Fibroblast of villous mesenchyme (primary cell): ENCODE measurements around the gene MYOCD. TPM values are rescaled to one million over a fixed set of nuclear protein-coding genes. Genes with fewer than 3 reads are reported as not detected.

Experiments used
- DNase-seq: peaks from one replicate; pipeline ENCODE4 v3.0.0-alpha.2; 2010; ENCODE audit warnings: low read depth
- H3K4me3 ChIP-seq: 2 replicates; pipeline ENCODE4 v1.5.1; 2011; ENCODE audit warnings: low read depth, mild to moderate bottlenecking, low read length
- CTCF ChIP-seq: IDR thresholded peaks from 2 replicates; pipeline ENCODE4 v1.5.1; 2012; ENCODE audit warnings: low read depth, mild to moderate bottlenecking, low read length; ENCODE audit not compliant: insufficient read depth
- total RNA-seq: library from RNA; depleted of rRNA; stranded (reverse); fragments of >200 nt; gene quantifications from 2 replicates; pipeline ENCODE4 v1.2.3, GENCODE V29; 2012

The MYOCD gene
- total RNA-seq, 1 donor = 14.7 TPM

- DNase-seq = peak; percentile 77
- TF ChIP-seq CTCF = no peak
- no peak overlapping the region for H3K4me3 ChIP-seq
These were observed 91.1 kb downstream of the MYOCD start for GRCh38 chr17:12756786-12757185.

GRCh38 chr17:12759090-12759489, 93.4 kb downstream of the MYOCD start:
- no peak for TF ChIP-seq CTCF
- no peak for DNase-seq
- no peak overlapping the region for H3K4me3 ChIP-seq

GRCh38 chr17:12765548-12765947, 99.9 kb downstream of the MYOCD start:
- TF ChIP-seq CTCF = no peak
- DNase-seq = peak; percentile 80
- no peak overlapping the region for H3K4me3 ChIP-seq

GRCh38 chr17:12768255-12768654, 102.6 kb downstream of the MYOCD start:
- no peak for TF ChIP-seq CTCF
- no peak overlapping the region for H3K4me3 ChIP-seq
- no peak for DNase-seq

GRCh38 chr17:12769981-12770380, 104.3 kb downstream of the MYOCD start:
- no peak for DNase-seq
- no peak for TF ChIP-seq CTCF
- H3K4me3 ChIP-seq = no peak overlapping the region

- no peak overlapping the region for H3K4me3 ChIP-seq
- no peak for DNase-seq
- TF ChIP-seq CTCF = no peak
These were observed 107.5 kb downstream of the MYOCD start for GRCh38 chr17:12773153-12773552.

GRCh38 chr17:12789075-12789480, 123.4 kb downstream of the MYOCD start:
- no peak for TF ChIP-seq CTCF
- H3K4me3 ChIP-seq = peak overlapping the region; percentile 62
- no peak for DNase-seq
